ENCODE results near the gene COL15A1. TPM values are rescaled to one million over a fixed set of nuclear protein-coding genes. Genes with fewer than 3 reads are reported as not detected.

COL15A1 gene
- total and polyA plus RNA-seq, 2 of the 13 experiments (the other 11 are each of a cell fraction or from before 2014, with no cell fraction given) = not detected

DNA sequence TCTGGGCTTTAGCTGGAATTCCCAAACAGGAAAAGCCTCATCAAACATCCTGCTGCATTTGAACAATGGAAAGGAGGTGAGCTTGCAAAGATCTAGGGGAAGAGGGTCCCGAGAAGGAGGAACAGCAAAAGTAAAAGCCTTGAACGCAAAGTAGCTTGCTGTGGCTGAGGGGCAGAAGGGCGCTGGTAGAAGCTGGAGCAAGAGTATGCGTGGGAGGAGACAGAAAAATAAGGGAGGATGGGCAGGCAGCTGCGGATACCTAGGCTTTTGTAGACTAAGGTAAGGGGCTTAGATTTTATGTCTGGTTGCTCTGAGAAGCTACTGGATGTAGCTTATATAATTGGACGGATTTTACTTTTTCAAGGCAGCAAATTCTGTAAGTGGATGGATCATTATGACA, 139.3 kb downstream of the COL15A1 start:
- ChIA-PET POLR2A (no interaction called here), CTCF (ENCODE audit: low intra/inter-chr PET ratio, low total read pairs) (no interaction called here)
- Histone ChIP-seq H3K27me3 (ENCODE audit: control insufficient read depth in 1 of 2, insufficient read depth in 2 of 2, low read length in 2 of 2) (peaks cover 2 to 22% of the 10 kb centered on the region in 2 experiments; a peak in 3 of 5 replicates), H3K36me3 (replicated peaks in 1 of 2; ENCODE audit: control insufficient read depth in 1 of 2, insufficient read depth in 2 of 2, low read length in 2 of 2) (no peaks in the 10 kb centered on the region), H2AFZ (ENCODE audit: low read length) (no peak overlapping the region), H3K4me3 (replicated peaks in 1 of 3; ENCODE audit: insufficient read depth in 1 of 3, low read depth in 2 of 3, low read length in 3 of 3) (no peak overlapping the region), H3K4me1 (ENCODE audit: insufficient read depth, low read length) (no peaks in the 10 kb centered on the region), H3K79me2 (ENCODE audit: insufficient read depth, low read length) (no peaks in the 10 kb centered on the region), H3K9ac (ENCODE audit: insufficient read depth, low read depth, low read length) (no peak overlapping the region), H4K20me1 (ENCODE audit: insufficient read depth, low read length) (no peaks in the 10 kb centered on the region), H3K4me2 (ENCODE audit: low read depth, low read length) (no peak overlapping the region), H3K9me3 (ENCODE audit: low read length) (no peaks in the 10 kb centered on the region), H3K27ac (ENCODE audit: extremely low read length, insufficient read depth, low read length) (no peak overlapping the region)
- in situ Hi-C loops (cut with HindIII; ENCODE audit: extremely low pct_ligation_motif_present, low pct_unique_long_range_greater_than_20kb) = no loop called here
- FAIRE-seq (no peak), ATAC-seq (no peak), DNase-seq (ENCODE audit: low spot score) (no peak)
- TF ChIP-seq, protein P1, sequence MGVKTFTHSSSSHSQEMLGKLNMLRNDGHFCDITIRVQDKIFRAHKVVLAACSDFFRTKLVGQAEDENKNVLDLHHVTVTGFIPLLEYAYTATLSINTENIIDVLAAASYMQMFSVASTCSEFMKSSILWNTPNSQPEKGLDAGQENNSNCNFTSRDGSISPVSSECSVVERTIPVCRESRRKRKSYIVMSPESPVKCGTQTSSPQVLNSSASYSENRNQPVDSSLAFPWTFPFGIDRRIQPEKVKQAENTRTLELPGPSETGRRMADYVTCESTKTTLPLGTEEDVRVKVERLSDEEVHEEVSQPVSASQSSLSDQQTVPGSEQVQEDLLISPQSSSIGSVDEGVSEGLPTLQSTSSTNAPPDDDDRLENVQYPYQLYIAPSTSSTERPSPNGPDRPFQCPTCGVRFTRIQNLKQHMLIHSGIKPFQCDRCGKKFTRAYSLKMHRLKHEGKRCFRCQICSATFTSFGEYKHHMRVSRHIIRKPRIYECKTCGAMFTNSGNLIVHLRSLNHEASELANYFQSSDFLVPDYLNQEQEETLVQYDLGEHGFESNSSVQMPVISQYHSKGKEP (CRISPR knock-in tag; IDR thresholded peaks at IDR 0.05) = no peak
- no peak for TF ChIP-seq ZFP36L1 (CRISPR knock-in tag; IDR thresholded peaks at IDR 0.05)
- no peak for TF ChIP-seq ZNF367 (CRISPR knock-in tag; IDR thresholded peaks at IDR 0.05; ENCODE audit: borderline replicate concordance)
- no peak for TF ChIP-seq MED8 (CRISPR knock-in tag; IDR thresholded peaks at IDR 0.05; ENCODE audit: insufficient replicate concordance)
- TF ChIP-seq, protein P2, sequence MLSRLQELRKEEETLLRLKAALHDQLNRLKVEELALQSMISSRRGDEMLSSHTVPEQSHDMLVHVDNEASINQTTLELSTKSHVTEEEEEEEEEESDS (CRISPR knock-in tag; IDR thresholded peaks at IDR 0.05; ENCODE audit: borderline replicate concordance) = no peak
- TF ChIP-seq MED1 (CRISPR knock-in tag; IDR thresholded peaks at IDR 0.05) = no peak
- no peak for TF ChIP-seq PRPF4 (IDR thresholded peaks at IDR 0.05; ENCODE audit: low read depth, low read length, poor library complexity, severe bottlenecking)
- TF ChIP-seq CC2D1A (CRISPR knock-in tag; IDR thresholded peaks at IDR 0.05) = no peak
- no peak for TF ChIP-seq FOXK1 (CRISPR knock-in tag; IDR thresholded peaks at IDR 0.05; ENCODE audit: borderline replicate concordance, low read depth)
- no peak for TF ChIP-seq ZBTB21 (CRISPR knock-in tag; IDR thresholded peaks at IDR 0.05)
- TF ChIP-seq, protein P3, sequence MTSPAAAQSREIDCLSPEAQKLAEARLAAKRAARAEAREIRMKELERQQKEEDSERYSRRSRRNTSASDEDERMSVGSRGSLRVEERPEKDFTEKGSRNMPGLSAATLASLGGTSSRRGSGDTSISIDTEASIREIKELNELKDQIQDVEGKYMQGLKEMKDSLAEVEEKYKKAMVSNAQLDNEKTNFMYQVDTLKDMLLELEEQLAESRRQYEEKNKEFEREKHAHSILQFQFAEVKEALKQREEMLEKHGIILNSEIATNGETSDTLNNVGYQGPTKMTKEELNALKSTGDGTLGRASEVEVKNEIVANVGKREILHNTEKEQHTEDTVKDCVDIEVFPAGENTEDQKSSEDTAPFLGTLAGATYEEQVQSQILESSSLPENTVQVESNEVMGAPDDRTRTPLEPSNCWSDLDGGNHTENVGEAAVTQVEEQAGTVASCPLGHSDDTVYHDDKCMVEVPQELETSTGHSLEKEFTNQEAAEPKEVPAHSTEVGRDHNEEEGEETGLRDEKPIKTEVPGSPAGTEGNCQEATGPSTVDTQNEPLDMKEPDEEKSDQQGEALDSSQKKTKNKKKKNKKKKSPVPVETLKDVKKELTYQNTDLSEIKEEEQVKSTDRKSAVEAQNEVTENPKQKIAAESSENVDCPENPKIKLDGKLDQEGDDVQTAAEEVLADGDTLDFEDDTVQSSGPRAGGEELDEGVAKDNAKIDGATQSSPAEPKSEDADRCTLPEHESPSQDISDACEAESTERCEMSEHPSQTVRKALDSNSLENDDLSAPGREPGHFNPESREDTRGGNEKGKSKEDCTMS (CRISPR knock-in tag; conservative IDR thresholded peaks at IDR 0.05) = no peak
- TF ChIP-seq, protein P4, sequence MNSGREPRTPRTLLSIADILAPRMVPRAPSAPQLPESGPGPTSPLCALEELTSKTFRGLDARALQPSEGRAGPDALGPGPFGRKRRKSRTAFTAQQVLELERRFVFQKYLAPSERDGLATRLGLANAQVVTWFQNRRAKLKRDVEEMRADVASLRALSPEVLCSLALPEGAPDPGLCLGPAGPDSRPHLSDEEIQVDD (CRISPR knock-in tag; IDR thresholded peaks at IDR 0.05; ENCODE audit: borderline replicate concordance) = no peak
- no peak for TF ChIP-seq ISL2 (CRISPR knock-in tag; IDR thresholded peaks at IDR 0.05)
- TF ChIP-seq, protein P5, sequence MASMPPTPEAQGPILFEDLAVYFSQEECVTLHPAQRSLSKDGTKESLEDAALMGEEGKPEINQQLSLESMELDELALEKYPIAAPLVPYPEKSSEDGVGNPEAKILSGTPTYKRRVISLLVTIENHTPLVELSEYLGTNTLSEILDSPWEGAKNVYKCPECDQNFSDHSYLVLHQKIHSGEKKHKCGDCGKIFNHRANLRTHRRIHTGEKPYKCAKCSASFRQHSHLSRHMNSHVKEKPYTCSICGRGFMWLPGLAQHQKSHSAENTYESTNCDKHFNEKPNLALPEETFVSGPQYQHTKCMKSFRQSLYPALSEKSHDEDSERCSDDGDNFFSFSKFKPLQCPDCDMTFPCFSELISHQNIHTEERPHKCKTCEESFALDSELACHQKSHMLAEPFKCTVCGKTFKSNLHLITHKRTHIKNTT (CRISPR knock-in tag; IDR thresholded peaks at IDR 0.05) = no peak
- 2% methylated on average over 6 of the region's 6 CpGs for WGBS (ENCODE audit: low lambda C conversion rate)
- intact Hi-C loops (cut with micrococcal nuclease; ENCODE audit: unreplicated experiment) = no loop called here
- no TSS peak for BruUV-seq (replicated peaks)
